Fibroblast of villous mesenchyme (primary cell): Measurements from ENCODE around the gene MRPL45. TPM values are rescaled to one million over a fixed set of nuclear protein-coding genes. Genes with fewer than 3 reads are reported as not detected.
A peak's percentile ranks its signal among the peaks of the same experiment; 100 is the strongest.

Experiments
- DNase-seq: peaks from one replicate; pipeline ENCODE4 v3.0.0-alpha.2; 2010; ENCODE audit warnings: low read depth
- H3K4me3 ChIP-seq: 2 replicates; pipeline ENCODE4 v1.5.1; 2011; ENCODE audit warnings: low read depth, mild to moderate bottlenecking, low read length
- total RNA-seq: library from RNA; depleted of rRNA; stranded (reverse); fragments of >200 nt; gene quantifications from 2 replicates; pipeline ENCODE4 v1.2.3, GENCODE V29; 2012
- TF ChIP-seq, protein P1 (sequence below): IDR thresholded peaks from 2 replicates; pipeline ENCODE4 v1.5.1; 2012; ENCODE audit warnings: low read depth, mild to moderate bottlenecking, low read length; ENCODE audit not compliant: insufficient read depth

MRPL45 gene
- total RNA-seq, 1 donor, result 30.2 TPM

DNA sequence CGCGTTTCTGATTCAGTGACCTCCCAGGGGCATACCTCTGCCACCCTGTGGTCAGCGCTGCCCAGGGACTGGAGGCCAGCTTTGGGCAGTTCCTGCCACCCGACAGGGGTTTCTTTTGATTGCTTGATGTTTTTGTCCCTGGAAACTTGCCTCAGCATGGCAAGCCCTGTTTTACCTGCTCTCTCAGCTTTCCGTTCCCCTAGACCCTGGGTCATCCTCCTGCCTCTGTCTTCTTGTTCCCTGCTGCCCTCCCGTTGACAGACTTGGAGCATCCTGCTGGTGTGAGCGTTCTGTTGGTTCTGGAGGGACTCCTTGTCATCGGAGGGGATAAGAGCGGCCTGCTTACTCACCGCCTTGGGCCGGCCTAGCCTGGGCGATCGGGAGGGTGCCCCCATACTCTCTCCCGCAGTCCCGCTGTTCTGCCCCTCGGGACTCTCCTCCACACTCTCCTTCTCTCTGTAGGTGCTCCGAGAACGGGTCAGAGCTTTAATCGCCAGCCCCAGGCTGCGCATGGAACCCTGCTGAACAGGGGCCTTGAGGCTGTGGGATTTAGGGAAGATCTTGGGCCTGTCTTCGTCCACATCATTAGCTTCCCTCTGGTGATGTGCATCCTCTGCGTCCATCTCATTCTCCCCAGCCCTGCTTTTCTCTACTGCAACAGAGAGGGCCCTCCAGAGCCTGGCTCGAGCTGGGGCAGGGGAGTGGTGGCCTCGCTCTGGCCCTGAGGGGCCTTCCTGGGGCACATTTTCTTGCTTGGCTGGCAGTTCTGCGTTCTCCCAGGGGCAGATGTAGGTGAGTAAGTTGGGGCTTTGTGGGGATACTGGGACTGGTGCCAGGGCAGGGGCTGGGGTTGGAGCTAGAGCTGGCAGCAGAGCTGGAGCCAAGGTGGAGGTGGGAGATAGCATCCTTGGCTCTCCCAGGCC is 33.1 kb downstream of the MRPL45 start:
- DNase-seq, result no peak
- no peak overlapping the region for H3K4me3 ChIP-seq
- TF ChIP-seq, protein P1, sequence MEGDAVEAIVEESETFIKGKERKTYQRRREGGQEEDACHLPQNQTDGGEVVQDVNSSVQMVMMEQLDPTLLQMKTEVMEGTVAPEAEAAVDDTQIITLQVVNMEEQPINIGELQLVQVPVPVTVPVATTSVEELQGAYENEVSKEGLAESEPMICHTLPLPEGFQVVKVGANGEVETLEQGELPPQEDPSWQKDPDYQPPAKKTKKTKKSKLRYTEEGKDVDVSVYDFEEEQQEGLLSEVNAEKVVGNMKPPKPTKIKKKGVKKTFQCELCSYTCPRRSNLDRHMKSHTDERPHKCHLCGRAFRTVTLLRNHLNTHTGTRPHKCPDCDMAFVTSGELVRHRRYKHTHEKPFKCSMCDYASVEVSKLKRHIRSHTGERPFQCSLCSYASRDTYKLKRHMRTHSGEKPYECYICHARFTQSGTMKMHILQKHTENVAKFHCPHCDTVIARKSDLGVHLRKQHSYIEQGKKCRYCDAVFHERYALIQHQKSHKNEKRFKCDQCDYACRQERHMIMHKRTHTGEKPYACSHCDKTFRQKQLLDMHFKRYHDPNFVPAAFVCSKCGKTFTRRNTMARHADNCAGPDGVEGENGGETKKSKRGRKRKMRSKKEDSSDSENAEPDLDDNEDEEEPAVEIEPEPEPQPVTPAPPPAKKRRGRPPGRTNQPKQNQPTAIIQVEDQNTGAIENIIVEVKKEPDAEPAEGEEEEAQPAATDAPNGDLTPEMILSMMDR, result no peak

DNA sequence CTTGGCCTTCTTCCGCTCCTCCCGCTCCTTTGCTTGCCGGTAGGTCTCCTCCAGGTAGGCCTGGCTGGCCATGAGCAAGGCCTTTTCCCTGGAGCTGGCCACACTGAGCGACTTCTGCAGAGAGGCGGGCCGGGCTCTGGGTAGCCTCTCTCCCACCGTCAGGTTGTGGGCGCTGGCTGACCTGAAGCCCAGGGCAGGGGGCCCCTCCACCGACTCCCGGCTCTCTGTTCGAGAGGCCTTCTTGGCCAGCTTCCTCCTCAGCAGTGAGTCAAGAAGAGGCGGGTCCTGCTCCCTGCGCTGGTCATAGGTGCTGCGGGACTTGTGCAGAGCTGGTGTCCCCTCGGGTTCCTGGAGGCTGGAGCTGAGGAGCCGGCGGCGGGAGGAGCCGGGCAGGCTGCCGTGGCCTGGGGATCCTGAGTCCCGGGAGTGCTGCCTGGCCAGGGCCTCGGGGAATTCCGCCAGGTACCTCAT is 34.0 kb downstream of the MRPL45 start:
- TF ChIP-seq, protein P1, result no peak
- no peak overlapping the region for H3K4me3 ChIP-seq
- no peak for DNase-seq

DNA sequence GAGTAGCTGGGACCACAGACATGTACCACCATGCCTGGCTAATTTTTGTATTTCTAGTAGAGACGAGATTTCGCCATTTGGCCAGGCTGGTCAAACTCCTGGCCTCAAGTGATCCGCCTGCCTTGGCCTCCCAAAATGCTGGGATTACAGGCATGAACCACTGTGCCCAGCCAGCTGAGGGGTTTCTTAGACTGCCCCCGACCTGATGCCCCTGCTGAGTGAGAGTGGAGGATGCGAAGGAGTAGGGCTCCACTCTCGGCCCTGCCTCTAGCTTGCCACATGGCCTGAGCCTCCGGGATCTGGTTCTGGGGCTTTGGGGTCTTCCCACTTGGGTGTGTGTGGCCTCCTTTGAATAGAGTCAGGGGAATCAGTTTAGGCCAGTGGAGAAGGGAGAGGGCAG is 35.8 kb downstream of the MRPL45 start:
- no peak overlapping the region for H3K4me3 ChIP-seq
- TF ChIP-seq, protein P1, result no peak
- no peak for DNase-seq

DNA sequence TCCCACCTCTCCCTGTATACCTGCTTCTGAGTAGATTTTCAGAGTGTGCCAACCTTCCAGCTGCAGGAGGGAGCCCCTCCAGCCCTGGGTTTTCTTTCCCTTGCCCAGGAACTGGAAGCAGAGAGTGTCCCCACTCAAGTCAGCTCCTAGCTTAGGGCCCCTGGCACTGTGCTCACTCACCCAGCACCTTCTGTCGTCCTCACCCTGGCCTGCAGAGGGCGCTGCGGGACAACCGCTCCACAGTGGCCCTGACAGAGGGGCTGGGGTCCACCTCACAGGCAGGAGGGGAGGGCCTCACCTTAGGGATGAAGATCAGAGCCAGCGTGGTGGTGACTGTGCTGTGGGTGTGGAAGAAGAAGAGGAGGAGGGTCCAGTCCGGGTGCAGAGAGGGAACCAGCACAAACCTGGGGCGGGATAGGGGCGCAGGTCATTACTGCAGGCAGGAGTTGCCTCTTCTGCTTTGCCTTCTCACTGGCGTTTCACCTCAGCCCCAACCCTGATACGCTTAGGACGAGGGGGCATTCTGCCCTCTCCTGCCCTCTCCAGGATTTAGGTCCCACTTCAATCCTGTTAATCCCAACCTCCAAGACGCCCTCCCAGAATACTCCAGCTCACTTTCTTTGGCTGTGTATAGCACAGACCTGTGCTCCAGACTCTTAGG is 36.8 kb downstream of the MRPL45 start:
- DNase-seq, result no peak
- no peak overlapping the region for H3K4me3 ChIP-seq
- TF ChIP-seq, protein P1, result peak; percentile 76

DNA sequence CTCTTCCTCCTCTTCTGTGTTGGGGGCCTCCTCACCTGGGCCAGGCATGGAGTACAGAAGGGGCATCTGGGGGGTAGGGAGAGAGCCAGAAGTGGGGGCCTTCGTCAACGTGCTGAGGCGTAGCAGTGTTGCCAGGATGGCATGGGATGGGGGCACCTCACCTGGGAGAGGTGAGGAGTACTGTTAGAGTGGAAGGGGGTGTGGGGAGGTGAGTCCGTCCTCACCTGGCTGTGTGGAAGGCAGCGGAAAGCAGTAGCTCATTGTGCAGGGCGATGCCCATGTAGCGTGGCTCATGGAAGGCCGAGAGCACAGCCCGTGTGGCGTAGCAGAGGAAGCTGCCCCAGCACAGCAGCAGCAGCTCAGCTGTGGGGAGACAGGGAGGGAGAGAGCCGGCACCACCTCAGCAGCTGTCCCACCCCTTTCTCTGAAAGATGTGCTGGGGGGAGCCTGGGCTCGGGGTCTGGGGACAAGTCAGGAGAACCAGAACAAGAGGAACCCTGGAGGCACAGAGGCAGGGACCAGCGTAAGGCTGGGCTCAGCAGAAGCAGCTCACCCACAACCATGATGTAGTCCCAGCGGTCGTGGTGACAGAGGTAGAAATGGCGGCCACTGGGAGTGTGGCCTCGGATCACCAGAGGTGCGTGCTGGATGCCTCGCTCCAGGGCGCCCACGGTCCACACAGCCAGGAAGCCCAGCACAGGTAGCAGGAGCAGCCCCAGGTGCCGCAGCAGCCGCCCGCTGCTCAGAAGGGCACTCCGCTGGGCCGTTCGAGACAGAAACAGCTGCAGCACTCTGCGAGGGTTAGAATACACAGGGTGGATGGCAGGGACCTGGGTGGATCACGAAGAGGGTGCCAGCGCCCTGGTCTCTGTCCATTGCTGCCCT is 37.8 kb downstream of the MRPL45 start:
- no peak overlapping the region for H3K4me3 ChIP-seq
- TF ChIP-seq, protein P1, result no peak
- no peak for DNase-seq

DNA sequence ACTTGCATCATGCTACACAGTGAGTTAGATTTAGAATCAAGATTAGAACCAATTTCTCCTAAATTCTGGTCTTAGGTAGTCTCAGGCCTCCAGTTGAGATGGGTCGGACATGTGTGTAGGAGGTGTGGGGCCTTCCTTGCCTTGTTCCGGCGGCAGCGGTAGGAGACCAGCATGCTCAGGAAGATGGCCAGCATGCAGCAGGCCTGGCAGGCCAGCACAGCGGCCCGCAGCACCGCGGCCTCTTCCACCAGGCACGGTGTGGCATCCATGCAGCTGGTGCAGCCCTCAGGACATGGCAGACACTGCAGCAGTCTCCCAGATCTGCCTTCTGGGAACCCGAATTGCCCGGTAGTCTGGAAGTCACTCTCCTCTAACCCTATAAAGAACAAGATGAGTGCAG is 39.9 kb downstream of the MRPL45 start:
- TF ChIP-seq, protein P1, result no peak
- no peak for DNase-seq
- no peak overlapping the region for H3K4me3 ChIP-seq
